ENCODE data around the gene BSN.

DNA sequence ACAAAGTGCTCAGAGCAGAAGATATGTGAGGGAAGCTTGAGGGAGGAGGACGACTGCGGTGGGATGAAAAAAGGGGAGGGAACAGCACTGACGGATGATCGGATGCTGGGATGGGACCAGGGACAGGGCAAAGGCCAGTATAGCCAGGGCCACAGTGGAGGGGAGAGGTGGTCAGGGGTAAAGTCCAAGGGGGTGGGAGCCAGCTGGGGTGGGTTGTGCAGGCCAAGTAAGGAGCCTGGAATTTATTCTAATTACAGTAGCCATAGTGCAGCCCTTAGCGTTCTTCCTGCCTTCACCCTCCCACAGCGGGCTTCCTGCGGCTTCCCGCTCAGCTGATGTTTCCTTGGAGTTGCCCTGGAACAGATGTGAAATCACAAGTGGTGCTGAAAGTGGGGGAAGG is 112.3 kb downstream of the BSN start:
- TF ChIP-seq, protein P1, sequence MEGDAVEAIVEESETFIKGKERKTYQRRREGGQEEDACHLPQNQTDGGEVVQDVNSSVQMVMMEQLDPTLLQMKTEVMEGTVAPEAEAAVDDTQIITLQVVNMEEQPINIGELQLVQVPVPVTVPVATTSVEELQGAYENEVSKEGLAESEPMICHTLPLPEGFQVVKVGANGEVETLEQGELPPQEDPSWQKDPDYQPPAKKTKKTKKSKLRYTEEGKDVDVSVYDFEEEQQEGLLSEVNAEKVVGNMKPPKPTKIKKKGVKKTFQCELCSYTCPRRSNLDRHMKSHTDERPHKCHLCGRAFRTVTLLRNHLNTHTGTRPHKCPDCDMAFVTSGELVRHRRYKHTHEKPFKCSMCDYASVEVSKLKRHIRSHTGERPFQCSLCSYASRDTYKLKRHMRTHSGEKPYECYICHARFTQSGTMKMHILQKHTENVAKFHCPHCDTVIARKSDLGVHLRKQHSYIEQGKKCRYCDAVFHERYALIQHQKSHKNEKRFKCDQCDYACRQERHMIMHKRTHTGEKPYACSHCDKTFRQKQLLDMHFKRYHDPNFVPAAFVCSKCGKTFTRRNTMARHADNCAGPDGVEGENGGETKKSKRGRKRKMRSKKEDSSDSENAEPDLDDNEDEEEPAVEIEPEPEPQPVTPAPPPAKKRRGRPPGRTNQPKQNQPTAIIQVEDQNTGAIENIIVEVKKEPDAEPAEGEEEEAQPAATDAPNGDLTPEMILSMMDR (conservative IDR thresholded peaks at IDR 0.05 in 1 of 2, IDR thresholded peaks at IDR 0.05 in 1 of 2; ENCODE audit: low read depth in 1 of 2, low read length in 2 of 2) = no peak
- TF ChIP-seq EZH2 (IDR thresholded peaks at IDR 0.05; ENCODE audit: low read length, missing control alignments) = no peak

Data from fibroblast of lung (primary cell).